ENCODE results near the gene CACHD1. TPM values are rescaled to one million over a fixed set of nuclear protein-coding genes. Genes with fewer than 3 reads are reported as not detected.

The CACHD1 gene
- total RNA-seq, 1 experiment from 2014 or later = 8.4 TPM

DNA sequence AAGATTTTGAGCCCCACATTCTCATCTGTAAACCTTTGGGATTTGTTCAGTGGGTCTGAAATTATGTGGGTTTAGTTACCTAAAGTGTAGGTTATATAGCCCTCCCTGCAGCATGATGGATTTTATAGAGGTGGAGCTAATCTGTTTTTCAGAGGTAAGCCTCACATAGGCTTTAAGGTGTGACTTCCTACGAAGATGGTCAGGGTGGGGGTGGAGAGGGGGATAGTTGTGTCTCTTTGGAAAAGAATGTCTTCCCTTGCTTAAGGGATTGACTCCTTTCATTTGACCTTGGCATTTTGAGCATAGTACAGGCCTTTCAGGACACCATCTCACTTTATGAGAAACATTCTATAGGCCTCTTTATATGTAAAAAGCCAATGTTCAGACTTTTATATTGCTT is 3.4 kb downstream of the CACHD1 start:
- no peak overlapping the region for H3K4me3 ChIP-seq (replicated peaks in 1 of 2; ENCODE audit: low read depth in 1 of 2, low read length in 2 of 2)
- peaks cover 15% of the 10 kb centered on the region for H3K79me2 ChIP-seq (ENCODE audit: insufficient read depth, low read length)
- H3K36me3 ChIP-seq (ENCODE audit: control insufficient read depth in 1 of 2, insufficient read depth in 2 of 2, low read length in 2 of 2) = no peaks in the 10 kb centered on the region
- BruUV-seq (replicated peaks) = no TSS peak
- no peaks in the 10 kb centered on the region for H3K9me3 ChIP-seq (ENCODE audit: control insufficient read depth in 1 of 2, insufficient read depth in 1 of 2, low read depth in 1 of 2, low read length in 2 of 2)
- no peak overlapping the region for H3K27ac ChIP-seq (ENCODE audit: low read depth, low read length)
- no peaks in the 10 kb centered on the region for H3K9me2 ChIP-seq (ENCODE audit: insufficient read depth)
- intact Hi-C loops (cut with micrococcal nuclease) = loop anchor here (10.0 kb wide), 1 partner anchor 351 kb away; no protein-coding TSS in a partner anchor
- ChIA-PET POLR2A (no interaction called here), CTCF (no interaction called here), RAD21 (ENCODE audit: low non-redundant PET in 1 of 2, low total read pairs in 2 of 2, uncharacterized antibody in 2 of 2, unreplicated experiment in 2 of 2) (no interaction called here)
- H3K4me2 ChIP-seq (ENCODE audit: low read length) = no peak overlapping the region
- H2AFZ ChIP-seq (ENCODE audit: low read depth, low read length, poor library complexity, severe bottlenecking) = no peak overlapping the region
- H3K4me1 ChIP-seq (ENCODE audit: control insufficient read depth in 1 of 2, insufficient read depth in 2 of 2, low read length in 2 of 2) = peaks cover 8 to 24% of the 10 kb centered on the region in 2 experiments; a peak in 3 of 4 replicates
- H3K27me3 ChIP-seq (ENCODE audit: insufficient read depth, low read length) = no peaks in the 10 kb centered on the region
- H3K9ac ChIP-seq (ENCODE audit: low read length) = no peak overlapping the region
- no peaks in the 10 kb centered on the region for H4K20me1 ChIP-seq (ENCODE audit: insufficient read depth)
- ATAC-seq (no peak), DNase-seq (ENCODE audit: low read depth, low spot score) (no peak)
- TF ChIP-seq SP1 (IDR thresholded peaks at IDR 0.05; ENCODE audit: low read depth) (no peak), RAD21 (IDR thresholded peaks at IDR 0.05; ENCODE audit: low read depth) (no peak), POLR2A (IDR thresholded peaks at IDR 0.05; ENCODE audit: borderline replicate concordance, extremely low read depth, insufficient read depth, insufficient read length) (no peak), SIN3A (IDR thresholded peaks at IDR 0.05; ENCODE audit: low read depth) (no peak), REST (IDR thresholded peaks at IDR 0.05; ENCODE audit: low read depth) (no peak), EZH2phosphoT487 (IDR thresholded peaks at IDR 0.05; ENCODE audit: borderline replicate concordance) (no peak), SRF (IDR thresholded peaks at IDR 0.05; ENCODE audit: low read depth) (no peak), ZFX (IDR thresholded peaks at IDR 0.05) (no peak)

DNA sequence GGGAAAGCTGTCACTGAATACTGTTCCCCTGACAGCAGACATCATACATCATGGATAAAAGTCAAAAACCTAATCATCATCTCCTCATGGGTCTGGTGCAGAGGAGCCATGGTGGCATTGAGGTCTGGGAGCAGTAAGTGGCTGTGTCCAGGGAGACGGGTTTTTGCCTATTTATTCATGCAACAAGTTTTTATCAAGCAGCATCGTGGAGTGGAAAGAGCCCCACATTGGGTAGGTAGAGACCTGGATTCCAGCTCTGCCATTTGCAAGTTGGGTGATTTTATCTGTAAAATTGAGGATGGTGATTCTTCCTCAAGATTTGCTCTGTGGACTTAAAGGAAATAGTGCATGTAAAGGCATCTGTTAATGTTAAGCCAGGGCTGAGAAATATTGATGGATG is 4.2 kb downstream of the CACHD1 start:
- no peak for ATAC-seq
- no TSS peak for BruUV-seq (replicated peaks)
- ChIA-PET POLR2A (no interaction called here), RAD21 (ENCODE audit: low non-redundant PET in 1 of 2, low total read pairs in 2 of 2, uncharacterized antibody in 2 of 2, unreplicated experiment in 2 of 2) (no interaction called here), CTCF (no interaction called here)
- H3K4me2 ChIP-seq (ENCODE audit: low read length) = no peak overlapping the region
- DNase-seq (ENCODE audit: low read depth, low spot score) = no peak
- TF ChIP-seq YY1 (IDR thresholded peaks at IDR 0.05; ENCODE audit: extremely low read depth, insufficient replicate concordance, low read depth, low read length) (no peak), JUND (IDR thresholded peaks at IDR 0.05) (no peak), EZH2phosphoT487 (IDR thresholded peaks at IDR 0.05; ENCODE audit: borderline replicate concordance) (no peak), ZNF274 (IDR thresholded peaks at IDR 0.05; ENCODE audit: low read depth, low read length) (no peak)
- TF ChIP-seq, protein P1, sequence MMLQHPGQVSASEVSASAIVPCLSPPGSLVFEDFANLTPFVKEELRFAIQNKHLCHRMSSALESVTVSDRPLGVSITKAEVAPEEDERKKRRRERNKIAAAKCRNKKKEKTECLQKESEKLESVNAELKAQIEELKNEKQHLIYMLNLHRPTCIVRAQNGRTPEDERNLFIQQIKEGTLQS (IDR thresholded peaks at IDR 0.05) = no peak
- no peaks in the 10 kb centered on the region for H3K36me3 ChIP-seq (ENCODE audit: control insufficient read depth in 1 of 2, insufficient read depth in 2 of 2, low read length in 2 of 2)
- H3K9ac ChIP-seq (ENCODE audit: low read length) = no peak overlapping the region
- H3K9me2 ChIP-seq (ENCODE audit: insufficient read depth) = no peaks in the 10 kb centered on the region
- peaks cover 15% of the 10 kb centered on the region for H3K79me2 ChIP-seq (ENCODE audit: insufficient read depth, low read length)
- no peak overlapping the region for H2AFZ ChIP-seq (ENCODE audit: low read depth, low read length, poor library complexity, severe bottlenecking)
- no peaks in the 10 kb centered on the region for H3K27me3 ChIP-seq (ENCODE audit: insufficient read depth, low read length)
- H3K27ac ChIP-seq (ENCODE audit: low read depth, low read length) = no peak overlapping the region
- H3K9me3 ChIP-seq (ENCODE audit: control insufficient read depth in 1 of 2, insufficient read depth in 1 of 2, low read depth in 1 of 2, low read length in 2 of 2) = no peaks in the 10 kb centered on the region
- H3K4me1 ChIP-seq (ENCODE audit: control insufficient read depth in 1 of 2, insufficient read depth in 2 of 2, low read length in 2 of 2) = peaks cover 8 to 24% of the 10 kb centered on the region in 2 experiments; a peak in 3 of 4 replicates
- H4K20me1 ChIP-seq (ENCODE audit: insufficient read depth) = no peaks in the 10 kb centered on the region
- intact Hi-C loops (cut with micrococcal nuclease) = loop anchor here (10.0 kb wide), 1 partner anchor 351 kb away; no protein-coding TSS in a partner anchor
- H3K4me3 ChIP-seq (replicated peaks in 1 of 2; ENCODE audit: low read depth in 1 of 2, low read length in 2 of 2) = no peak overlapping the region

All from HCT116 (cell line).